Activated B cell treated with CpG ODN at 0.5 μM for 24 hours (primary cell): ENCODE data around the gene PHACTR3. TPM values are rescaled to one million over a fixed set of nuclear protein-coding genes. Genes with fewer than 3 reads are reported as not detected.

Experiments used
- ATAC-seq: fragments of 200-7000 bp; cut with Tn5 transposase; one replicate; pipeline ENCODE4 v1.10.0; 2021; ENCODE audit warnings: low read depth, mild to moderate bottlenecking, moderate library complexity
- CTCF ChIA-PET: fragments of 350-600 bp; sonication (Branson Sonifier 250); formaldehyde crosslinking; loops from one replicate; lab custom pipeline; 2021; ENCODE audit warnings: antibody characterized with exemption; lab: Charles Lee
- POLR2A ChIA-PET: fragments of 350-600 bp; sonication (Branson Sonifier 250); formaldehyde crosslinking; loops from one replicate; lab custom pipeline; 2021; ENCODE audit warnings: antibody characterized with exemption; lab: Charles Lee
- DNase-seq: peaks from one replicate; pipeline ENCODE4 v3.0.0; 2022
- H3K27ac Mint-ChIP-seq: one replicate; pipeline ENCODE4 v1.8.0; 2020; ENCODE audit warnings: mixed read lengths
- H3K27me3 Mint-ChIP-seq: one replicate; pipeline ENCODE4 v1.8.0; 2021; ENCODE audit warnings: mixed read lengths
- H3K36me3 Mint-ChIP-seq: one replicate; pipeline ENCODE4 v1.8.0; 2021; ENCODE audit warnings: low read depth, mixed read lengths
- H3K4me1 Mint-ChIP-seq: one replicate; pipeline ENCODE4 v1.8.0; 2021; ENCODE audit warnings: mixed read lengths
- H3K4me3 Mint-ChIP-seq: one replicate; pipeline ENCODE4 v1.8.0; 2020; ENCODE audit warnings: mild to moderate bottlenecking, mixed read lengths
- H3K9me3 Mint-ChIP-seq: one replicate; pipeline ENCODE4 v1.8.0; 2020; ENCODE audit warnings: mixed read lengths
- CTCF ChIP-seq: fragments of 200-600 bp; IDR thresholded peaks from one replicate; pipeline ENCODE4 v1.8.0; 2022; ENCODE audit warnings: antibody characterized with exemption, mild to moderate bottlenecking
- intact Hi-C: fragments of 100-400 bp; cut with micrococcal nuclease; formaldehyde crosslinking; loops from one replicate; pipeline ENCODE4 v1.15.1; 2024
- total RNA-seq: library from RNA; stranded (reverse); gene quantifications from 2 replicates; pipeline ENCODE4 v1.2.3, GENCODE V29; 2022

Gene PHACTR3
- total RNA-seq, 1 donor from 2014 or later = not detected

- H3K9me3 Mint-ChIP-seq = no peaks in the 10 kb centered on the region
- peaks cover 9% of the 10 kb centered on the region for H3K27me3 Mint-ChIP-seq
- DNase-seq = no peak
- no peak overlapping the region for H3K4me3 Mint-ChIP-seq
- H3K36me3 Mint-ChIP-seq = no peaks in the 10 kb centered on the region
- intact Hi-C loops = no loop called here
- CTCF ChIA-PET = no interaction called here
- H3K4me1 Mint-ChIP-seq = no peaks in the 10 kb centered on the region
- POLR2A ChIA-PET = no interaction called here
- no peak overlapping the region for H3K27ac Mint-ChIP-seq
- TF ChIP-seq CTCF = no peak
- no peak for ATAC-seq
These were observed 68.2 kb downstream of the PHACTR3 start for GRCh38 chr20:59672576-59672975.

- CTCF ChIA-PET = no interaction called here
- TF ChIP-seq CTCF = no peak
- POLR2A ChIA-PET = no interaction called here
- DNase-seq (no peak), ATAC-seq (no peak)
- H3K4me1 Mint-ChIP-seq = no peaks in the 10 kb centered on the region
- H3K27ac Mint-ChIP-seq = no peak overlapping the region
- H3K27me3 Mint-ChIP-seq = peaks cover 12% of the 10 kb centered on the region
- no peaks in the 10 kb centered on the region for H3K36me3 Mint-ChIP-seq
- H3K9me3 Mint-ChIP-seq = no peaks in the 10 kb centered on the region
- no peak overlapping the region for H3K4me3 Mint-ChIP-seq
- intact Hi-C loops = no loop called here
These were observed 69.1 kb downstream of the PHACTR3 start for GRCh38 chr20:59673288-59673997.

- no peak overlapping the region for H3K4me3 Mint-ChIP-seq
- H3K36me3 Mint-ChIP-seq = no peaks in the 10 kb centered on the region
- no peak overlapping the region for H3K27ac Mint-ChIP-seq
- CTCF ChIA-PET = no interaction called here
- no peak for TF ChIP-seq CTCF
- intact Hi-C loops = no loop called here
- ATAC-seq = no peak
- POLR2A ChIA-PET = no interaction called here
- H3K9me3 Mint-ChIP-seq = no peaks in the 10 kb centered on the region
- no peaks in the 10 kb centered on the region for H3K4me1 Mint-ChIP-seq
- no peak for DNase-seq
- H3K27me3 Mint-ChIP-seq = peaks cover 12% of the 10 kb centered on the region
These were observed 69.7 kb downstream of the PHACTR3 start for GRCh38 chr20:59673998-59674445.

- Mint-ChIP-seq H3K27ac (no peak overlapping the region), H3K27me3 (peaks cover 12% of the 10 kb centered on the region), H3K4me3 (no peak overlapping the region), H3K36me3 (no peaks in the 10 kb centered on the region), H3K9me3 (no peaks in the 10 kb centered on the region), H3K4me1 (no peaks in the 10 kb centered on the region)
- no peak for TF ChIP-seq CTCF
- ATAC-seq (no peak), DNase-seq (no peak)
- intact Hi-C loops = no loop called here
- ChIA-PET CTCF (no interaction called here), POLR2A (no interaction called here)
These were observed 71.9 kb downstream of the PHACTR3 start for GRCh38 chr20:59676126-59676850.

GRCh38 chr20:59676851-59677182, 72.5 kb downstream of the PHACTR3 start:
- TF ChIP-seq CTCF = no peak
- DNase-seq (no peak), ATAC-seq (no peak)
- H3K27ac Mint-ChIP-seq = no peak overlapping the region
- CTCF ChIA-PET = no interaction called here
- no peaks in the 10 kb centered on the region for H3K36me3 Mint-ChIP-seq
- intact Hi-C loops = no loop called here
- H3K9me3 Mint-ChIP-seq = no peaks in the 10 kb centered on the region
- H3K4me3 Mint-ChIP-seq = no peak overlapping the region
- H3K4me1 Mint-ChIP-seq = no peaks in the 10 kb centered on the region
- peaks cover 12% of the 10 kb centered on the region for H3K27me3 Mint-ChIP-seq
- POLR2A ChIA-PET = no interaction called here
